ENCODE results near the gene PIPOX. TPM values are rescaled to one million over a fixed set of nuclear protein-coding genes. Genes with fewer than 3 reads are reported as not detected.

The PIPOX gene
- polyA plus RNA-seq, 1 donor from 2014 or later = 4.4 TPM

GRCh38 chr17:29100296-29100695, 57.4 kb downstream of the PIPOX start:
- Histone ChIP-seq H3F3A (ENCODE audit: insufficient read depth, low read length, poor library complexity, severe bottlenecking) (no peaks in the 10 kb centered on the region), H3K9me3 (ENCODE audit: low read length) (no peaks in the 10 kb centered on the region), H3K9me2 (ENCODE audit: insufficient read depth, low read length) (no peaks in the 10 kb centered on the region), H3K79me2 (replicated peaks; ENCODE audit: insufficient read depth, low read length) (no peaks in the 10 kb centered on the region), H3K4me3 (ENCODE audit: low read length) (no peak overlapping the region), H3K27ac (ENCODE audit: low read length) (no peak overlapping the region), H3K9ac (ENCODE audit: low read length) (no peak overlapping the region), H2AFZ (ENCODE audit: low read depth, low read length) (no peak overlapping the region), H3K4me2 (ENCODE audit: low read length) (no peak overlapping the region), H3K27me3 (ENCODE audit: insufficient read depth, low read depth, low read length) (no peaks in the 10 kb centered on the region), H4K20me1 (ENCODE audit: insufficient read depth) (no peaks in the 10 kb centered on the region), H3K36me3 (ENCODE audit: insufficient read depth, low read length) (peaks cover 10% of the 10 kb centered on the region)
- TF ChIP-seq CTCF (IDR thresholded peaks at IDR 0.05; ENCODE audit: poor library complexity, severe bottlenecking) (no peak), EZH2 (IDR thresholded peaks at IDR 0.05; ENCODE audit: borderline replicate concordance, insufficient read depth, low read length, poor library complexity, severe bottlenecking) (no peak), MXI1 (conservative IDR thresholded peaks at IDR 0.05; ENCODE audit: poor library complexity, severe bottlenecking) (no peak), RAD21 (conservative IDR thresholded peaks at IDR 0.05) (no peak), REST (IDR thresholded peaks at IDR 0.05; ENCODE audit: borderline replicate concordance) (no peak), POLR2AphosphoS5 (IDR thresholded peaks at IDR 0.05) (no peak), SMC3 (conservative IDR thresholded peaks at IDR 0.05; ENCODE audit: poor library complexity) (no peak), EP300 (conservative IDR thresholded peaks at IDR 0.05; ENCODE audit: poor library complexity, severe bottlenecking) (no peak), TAF1 (IDR thresholded peaks at IDR 0.05; ENCODE audit: low read depth) (no peak)

GRCh38 chr17:29102046-29102445, 59.1 kb downstream of the PIPOX start:
- H3K36me3 ChIP-seq (ENCODE audit: insufficient read depth, low read length) = peaks cover 10% of the 10 kb centered on the region
- H3K79me2 ChIP-seq (replicated peaks; ENCODE audit: insufficient read depth, low read length) = no peaks in the 10 kb centered on the region
- H3K4me3 ChIP-seq (ENCODE audit: low read length) = no peak overlapping the region
- no peak overlapping the region for H3K9ac ChIP-seq (ENCODE audit: low read length)
- H3F3A ChIP-seq (ENCODE audit: insufficient read depth, low read length, poor library complexity, severe bottlenecking) = no peaks in the 10 kb centered on the region
- TF ChIP-seq TAF1 (IDR thresholded peaks at IDR 0.05; ENCODE audit: low read depth) (no peak), EP300 (conservative IDR thresholded peaks at IDR 0.05; ENCODE audit: poor library complexity, severe bottlenecking) (no peak), EZH2 (IDR thresholded peaks at IDR 0.05; ENCODE audit: borderline replicate concordance, insufficient read depth, low read length, poor library complexity, severe bottlenecking) (no peak), MXI1 (conservative IDR thresholded peaks at IDR 0.05; ENCODE audit: poor library complexity, severe bottlenecking) (no peak), REST (IDR thresholded peaks at IDR 0.05; ENCODE audit: borderline replicate concordance) (no peak), POLR2AphosphoS5 (IDR thresholded peaks at IDR 0.05) (no peak), SMC3 (conservative IDR thresholded peaks at IDR 0.05; ENCODE audit: poor library complexity) (no peak)
- H3K27me3 ChIP-seq (ENCODE audit: insufficient read depth, low read depth, low read length) = no peaks in the 10 kb centered on the region
- H3K27ac ChIP-seq (ENCODE audit: low read length) = no peak overlapping the region
- no peaks in the 10 kb centered on the region for H3K9me3 ChIP-seq (ENCODE audit: low read length)
- H3K4me2 ChIP-seq (ENCODE audit: low read length) = no peak overlapping the region
- no peaks in the 10 kb centered on the region for H4K20me1 ChIP-seq (ENCODE audit: insufficient read depth)
- H3K9me2 ChIP-seq (ENCODE audit: insufficient read depth, low read length) = no peaks in the 10 kb centered on the region
- no peak overlapping the region for H2AFZ ChIP-seq (ENCODE audit: low read depth, low read length)

Data from neural cell (in vitro differentiated cells).